GM18858 (cell line): ENCODE data around the gene HHATL.

Source experiments
- ATAC-seq: cut with Tn5 transposase; IDR thresholded peaks from one replicate; pipeline ENCODE4 v1.9.1; 2021; ENCODE audit not compliant: unreplicated experiment

The HHATL gene

DNA sequence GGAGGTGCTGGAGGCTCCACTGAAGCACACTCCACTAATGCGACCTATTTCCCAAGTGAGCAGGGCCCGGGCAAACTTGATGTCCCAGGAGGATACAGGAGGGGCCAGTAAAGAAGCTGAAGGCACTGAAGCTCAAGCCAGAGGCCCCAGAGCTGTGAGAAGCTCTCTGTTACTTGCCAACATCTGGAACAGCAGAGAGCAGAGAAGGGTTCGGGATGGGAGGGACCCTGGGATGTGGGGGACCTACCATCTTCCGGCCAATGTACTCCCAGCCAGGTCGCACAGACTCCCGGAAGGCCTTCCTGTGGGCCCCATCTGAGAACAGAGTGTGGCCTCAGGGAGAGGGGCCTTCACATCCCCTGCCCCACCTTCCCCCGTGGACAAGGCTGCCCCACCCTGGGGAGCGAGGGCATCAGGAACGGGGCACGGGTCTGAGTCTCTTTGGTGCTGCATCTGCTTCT lies 3.1 kb downstream of the HHATL start:
- ATAC-seq: no peak

DNA sequence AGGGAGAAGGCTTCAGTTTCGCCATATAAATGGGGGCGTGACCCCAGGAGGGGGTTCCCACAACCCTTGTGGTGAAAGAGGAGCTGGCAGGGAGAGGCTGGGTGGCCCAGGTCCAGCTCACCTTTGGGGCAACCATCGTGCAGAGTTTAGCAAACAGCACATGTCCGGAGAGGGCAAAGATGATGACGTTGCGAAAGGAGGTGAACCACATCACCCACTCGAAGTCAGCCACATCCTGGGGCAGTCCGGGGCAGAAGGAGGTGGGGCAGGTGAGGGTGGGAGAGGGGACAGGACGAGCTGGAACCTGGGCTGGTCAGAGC lies 3.7 kb downstream of the HHATL start:
- ATAC-seq: no peak

DNA sequence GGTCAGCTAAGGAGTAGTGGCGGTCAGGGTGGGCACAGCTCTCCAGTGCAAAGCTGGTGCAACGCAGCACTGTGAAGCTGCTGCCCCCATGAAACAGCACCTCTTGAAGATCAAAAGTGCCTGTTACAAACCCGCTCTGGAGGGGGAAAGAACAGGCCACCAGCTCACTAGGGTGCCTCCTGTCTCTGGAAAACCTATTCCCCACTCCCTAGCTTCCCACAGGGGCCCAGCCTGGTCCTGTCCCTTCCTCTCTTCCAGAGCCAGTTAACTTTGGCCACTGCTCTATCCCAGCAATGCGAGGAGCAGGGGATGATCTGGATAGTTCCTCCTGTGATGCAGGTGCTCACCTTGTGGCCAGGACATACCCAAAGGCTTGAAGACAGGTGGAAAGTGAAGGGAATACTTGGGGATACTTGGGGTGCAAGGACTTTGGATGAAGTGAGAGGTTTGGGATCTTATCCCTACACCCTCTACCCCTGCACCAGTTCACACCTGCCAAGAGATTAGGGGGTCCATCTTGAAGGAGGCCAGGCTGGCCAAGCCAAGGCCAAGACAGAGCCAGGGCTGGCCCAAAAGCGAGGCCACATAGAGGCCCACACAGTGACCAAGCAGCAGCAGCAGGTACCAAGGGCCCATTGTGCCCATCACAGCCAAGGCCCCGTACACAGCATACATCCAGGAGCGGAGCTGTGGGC lies 4.2 kb downstream of the HHATL start:
- no peak for ATAC-seq

DNA sequence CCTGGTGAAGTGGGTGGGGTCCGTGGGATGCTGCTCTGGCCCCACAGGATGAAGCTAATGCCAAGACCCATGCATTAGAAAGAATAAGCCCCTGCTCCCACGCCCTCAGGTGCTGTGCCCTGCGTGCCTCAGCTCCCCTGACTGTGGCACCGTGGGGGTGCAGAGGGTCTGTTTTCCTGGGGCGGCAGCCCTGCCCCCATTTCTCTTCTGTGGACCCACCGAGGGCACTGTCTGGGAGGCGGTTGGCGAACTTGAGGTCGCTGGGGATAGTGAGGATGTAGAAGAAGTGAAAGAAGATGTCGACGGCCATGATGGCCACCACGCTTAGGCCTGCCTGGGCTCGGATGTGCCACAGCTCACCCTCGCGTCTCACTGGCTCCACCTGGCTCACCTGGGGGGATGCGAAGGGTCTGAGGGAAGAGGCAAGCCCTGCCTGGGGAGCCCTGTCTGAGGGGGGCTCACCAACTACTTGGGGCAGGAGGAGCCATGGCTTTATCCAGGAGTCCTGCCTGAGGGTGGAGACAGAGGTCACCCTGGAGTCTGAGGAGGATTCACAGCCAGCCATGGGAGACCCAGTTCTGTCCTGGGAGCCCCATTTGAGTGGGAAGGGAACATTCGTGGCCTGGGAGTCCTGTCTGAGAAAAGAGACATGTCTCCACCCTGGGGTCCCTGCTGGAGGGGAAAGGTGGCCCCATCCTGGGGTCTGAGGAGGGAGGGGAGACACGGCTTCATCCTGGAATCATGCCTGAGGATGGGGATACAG lies 5.1 kb downstream of the HHATL start:
- ATAC-seq: no peak

DNA sequence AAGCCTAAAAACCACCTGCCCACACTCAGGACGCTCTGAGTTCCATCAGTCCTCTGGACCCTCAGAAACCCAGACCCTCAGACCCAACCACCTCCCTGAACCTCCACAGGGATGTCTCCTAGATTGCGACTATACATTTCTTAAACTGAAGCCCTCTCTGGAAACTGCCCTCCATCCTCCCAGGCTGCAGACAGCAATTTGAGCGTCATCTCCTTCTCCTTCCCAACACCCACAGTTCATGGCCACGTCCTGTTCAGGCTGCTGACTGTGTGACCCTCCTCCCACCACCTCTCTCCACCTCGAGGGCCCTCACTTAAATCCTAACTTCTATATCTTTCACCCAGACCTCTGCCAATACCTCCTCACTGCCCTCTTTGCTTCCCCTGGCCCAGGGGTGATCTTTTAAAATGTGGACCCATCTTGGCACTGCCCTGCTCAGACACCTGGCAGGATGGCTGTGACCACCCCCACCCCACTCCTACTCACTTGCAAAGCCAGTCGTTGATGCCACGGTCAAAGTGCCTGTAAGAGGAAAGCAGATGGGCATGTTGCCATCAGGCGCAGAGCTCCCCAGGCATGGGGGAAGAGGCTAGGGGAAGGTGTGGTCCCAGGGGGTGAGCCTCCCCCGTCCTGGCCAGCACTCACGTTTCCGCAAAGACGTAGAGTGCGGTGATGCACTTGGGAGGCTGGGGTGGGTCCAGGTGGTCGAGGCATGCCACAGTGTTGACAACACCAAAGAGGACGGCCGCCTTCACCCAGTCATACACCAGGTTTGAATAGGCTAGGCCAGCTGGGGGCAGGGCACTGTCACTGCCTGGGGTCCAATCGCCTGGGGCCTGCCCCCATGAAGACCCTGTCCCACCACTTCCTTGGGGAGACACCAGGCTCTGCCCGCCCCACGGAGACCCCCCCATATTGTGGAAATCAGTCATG lies 6.0 kb downstream of the HHATL start:
- no peak for ATAC-seq

DNA sequence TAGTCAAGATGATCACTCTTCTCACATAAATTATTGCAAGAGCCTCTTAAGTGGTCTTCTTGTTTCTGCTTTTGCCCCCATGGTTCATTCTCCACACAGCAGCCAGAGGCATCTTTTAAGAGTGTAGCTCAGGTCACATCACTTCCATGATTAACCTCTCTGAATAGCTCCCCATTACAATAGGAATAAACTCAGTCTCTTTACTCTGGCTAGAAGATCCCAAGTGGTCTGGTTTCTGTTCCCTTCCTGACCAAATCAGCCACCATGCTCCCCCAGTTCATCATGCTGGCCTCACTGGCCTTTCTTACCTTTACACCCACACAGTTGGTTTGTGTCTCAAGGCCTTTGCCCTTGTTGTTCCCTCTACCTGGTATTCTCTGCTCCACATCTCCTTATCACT lies 8.2 kb downstream of the HHATL start:
- no peak for ATAC-seq

DNA sequence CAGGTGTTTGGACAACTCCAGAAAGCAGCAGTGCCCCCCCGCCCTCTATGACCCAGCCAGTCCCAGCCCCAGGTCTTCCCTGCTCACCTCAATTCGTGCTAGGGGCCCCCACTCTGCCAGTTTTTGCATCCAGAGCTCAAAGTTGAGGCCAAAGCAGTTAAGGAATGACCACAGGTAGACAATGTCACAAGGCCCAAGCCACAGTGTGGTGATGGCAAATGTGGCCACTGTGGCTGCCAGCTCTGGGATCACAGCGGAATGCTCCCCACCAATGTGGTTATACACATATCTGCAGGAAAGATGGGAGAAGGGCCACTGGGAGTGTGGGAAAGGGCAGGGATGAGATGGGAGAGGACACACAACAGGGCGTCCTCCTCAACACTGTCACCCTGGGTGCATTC lies 9.1 kb downstream of the HHATL start:
- no peak for ATAC-seq

DNA sequence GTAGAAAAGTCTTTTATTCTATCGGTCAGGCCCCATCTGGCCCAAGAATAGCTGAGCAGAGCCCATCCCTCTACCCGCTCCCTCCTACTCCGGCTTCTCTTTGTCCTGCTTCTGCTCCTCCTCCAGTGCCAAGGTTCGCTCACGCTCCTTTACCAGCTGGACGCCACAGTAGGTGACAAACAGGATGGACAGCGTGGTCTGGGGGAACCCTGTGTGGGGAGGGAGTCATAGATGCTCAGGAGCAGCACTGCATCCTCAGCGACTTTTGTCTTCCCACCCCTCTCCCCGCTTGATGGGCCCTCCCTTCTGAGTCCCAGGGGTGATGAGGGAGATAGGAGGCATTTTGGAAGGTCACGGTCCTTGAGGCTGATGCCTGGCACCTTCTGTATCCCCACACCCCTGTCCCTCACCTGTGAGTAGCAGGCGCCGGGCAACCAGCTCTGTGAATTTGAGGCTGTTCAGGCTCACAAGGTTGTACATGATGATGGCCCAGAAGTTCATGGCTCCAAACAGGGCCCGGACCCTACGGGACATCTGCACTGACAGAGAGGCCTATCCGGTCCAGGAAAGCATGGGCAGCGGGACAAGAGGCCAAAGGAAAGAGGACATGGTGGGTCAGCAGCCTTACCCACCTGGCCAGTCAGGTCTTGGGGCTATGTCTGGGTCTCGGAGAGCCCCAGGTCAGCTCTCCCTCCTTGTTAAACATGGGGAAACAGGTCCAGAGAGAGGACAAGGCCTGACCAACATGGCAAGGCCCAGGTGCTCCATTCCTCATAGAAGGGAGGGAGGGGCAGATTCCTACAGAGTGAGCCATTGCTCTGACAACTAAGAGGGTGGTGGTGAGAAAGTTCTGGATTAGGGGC lies 9.7 kb downstream of the HHATL start:
- ATAC-seq: no peak

DNA sequence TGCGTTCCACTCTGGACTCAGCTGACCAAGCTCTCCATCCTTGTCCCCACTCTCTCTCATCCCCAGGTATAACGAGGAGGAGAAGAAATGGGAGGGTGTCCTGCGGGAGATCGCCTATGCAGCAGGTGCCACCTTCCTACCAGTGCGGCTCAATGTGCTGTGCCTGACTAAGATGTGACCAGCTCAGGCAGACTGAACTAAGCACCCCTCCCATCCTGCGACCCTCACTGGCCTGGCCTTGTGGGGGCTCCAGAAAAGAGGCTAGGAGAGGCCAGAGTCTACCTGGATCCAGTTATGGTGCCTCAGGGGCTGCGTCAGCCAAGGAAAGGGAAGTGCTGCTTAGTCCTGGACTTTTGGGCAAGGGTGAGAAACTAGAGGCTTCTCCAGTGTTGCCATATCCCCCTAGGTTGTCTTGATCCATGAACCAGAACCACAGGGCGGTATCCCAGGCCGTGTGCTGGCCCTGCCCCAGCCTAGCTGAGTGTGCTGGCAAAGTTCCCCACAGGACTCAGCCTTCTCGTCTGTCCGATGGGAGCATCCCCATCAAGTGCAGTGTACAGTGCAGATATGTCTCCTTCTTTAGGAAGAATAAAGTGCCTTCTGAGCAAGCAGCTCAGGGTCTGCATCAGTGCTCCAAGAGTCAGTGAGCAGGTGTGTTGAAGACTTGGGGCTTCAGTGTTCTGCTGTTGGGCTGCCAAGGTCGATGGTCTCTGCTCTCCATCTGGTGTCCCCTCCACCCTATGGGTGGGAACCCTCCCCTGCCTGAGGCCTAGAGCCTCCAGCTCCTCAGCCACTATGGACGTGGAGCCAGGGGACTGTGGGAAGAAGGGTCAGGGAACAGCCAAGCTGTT lies 10.6 kb downstream of the HHATL start:
- no peak for ATAC-seq

DNA sequence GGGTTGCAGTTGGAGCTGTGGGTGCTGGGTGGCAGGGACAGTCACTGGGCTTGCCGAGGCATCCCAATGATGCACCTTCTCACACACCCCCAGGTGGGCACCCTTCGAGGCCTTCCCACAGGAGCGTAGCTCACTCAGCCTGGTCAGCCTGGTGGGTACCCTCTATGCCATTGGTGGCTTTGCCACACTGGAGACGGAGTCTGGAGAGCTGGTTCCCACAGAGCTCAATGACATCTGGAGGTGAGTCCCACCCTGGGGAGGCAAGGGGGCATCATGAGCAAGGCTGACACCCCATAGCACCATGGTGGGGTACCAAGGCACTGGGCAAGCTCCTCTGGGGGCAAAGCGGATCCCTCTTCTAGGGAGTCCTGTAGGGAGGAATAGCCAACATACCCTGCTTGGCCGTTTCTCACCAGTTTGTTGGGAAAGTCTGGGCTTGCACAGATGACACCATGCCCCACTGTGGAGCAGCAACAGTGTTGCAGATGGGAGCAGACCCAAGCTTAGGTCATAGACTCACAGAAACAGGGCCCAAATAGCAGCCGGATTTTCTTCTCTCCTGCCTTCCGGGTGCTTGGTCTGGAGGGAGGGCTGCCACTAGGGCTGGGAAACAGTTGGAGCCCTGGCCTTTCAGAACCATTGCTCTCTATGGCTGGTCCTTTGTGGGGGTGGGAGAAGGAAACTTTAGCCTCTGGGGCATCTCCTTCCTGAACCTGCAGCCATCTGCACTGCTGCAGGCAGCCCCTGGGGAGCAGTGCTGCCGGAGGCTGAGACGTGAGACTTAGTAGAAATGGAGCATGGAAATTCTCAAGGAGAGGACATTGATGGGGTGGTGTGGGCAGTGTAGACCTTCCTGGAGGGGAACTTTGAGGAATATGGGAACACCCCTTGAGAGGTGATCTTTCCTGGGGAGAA lies 11.6 kb downstream of the HHATL start:
- ATAC-seq: no peak

DNA sequence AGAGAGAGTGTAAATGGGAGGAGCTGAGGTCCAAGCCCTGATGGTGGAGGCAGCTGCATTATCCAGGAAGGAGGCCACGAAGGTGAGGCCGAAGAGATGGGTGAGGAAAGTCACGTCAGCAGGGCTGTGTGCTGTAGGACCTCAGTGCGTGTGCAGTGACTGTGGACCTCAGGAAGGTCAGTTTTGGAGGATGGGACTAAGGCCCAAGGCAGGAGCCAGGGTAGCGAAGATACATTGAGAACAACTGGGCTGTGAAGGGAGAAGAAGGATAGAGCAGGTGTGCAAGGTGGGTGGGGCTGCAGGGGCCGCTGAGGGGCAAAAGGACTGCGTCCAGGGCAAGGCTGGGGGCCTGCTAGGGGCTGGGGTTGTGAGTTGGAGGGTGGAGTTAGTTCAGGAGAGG lies 12.4 kb downstream of the HHATL start:
- no peak for ATAC-seq

DNA sequence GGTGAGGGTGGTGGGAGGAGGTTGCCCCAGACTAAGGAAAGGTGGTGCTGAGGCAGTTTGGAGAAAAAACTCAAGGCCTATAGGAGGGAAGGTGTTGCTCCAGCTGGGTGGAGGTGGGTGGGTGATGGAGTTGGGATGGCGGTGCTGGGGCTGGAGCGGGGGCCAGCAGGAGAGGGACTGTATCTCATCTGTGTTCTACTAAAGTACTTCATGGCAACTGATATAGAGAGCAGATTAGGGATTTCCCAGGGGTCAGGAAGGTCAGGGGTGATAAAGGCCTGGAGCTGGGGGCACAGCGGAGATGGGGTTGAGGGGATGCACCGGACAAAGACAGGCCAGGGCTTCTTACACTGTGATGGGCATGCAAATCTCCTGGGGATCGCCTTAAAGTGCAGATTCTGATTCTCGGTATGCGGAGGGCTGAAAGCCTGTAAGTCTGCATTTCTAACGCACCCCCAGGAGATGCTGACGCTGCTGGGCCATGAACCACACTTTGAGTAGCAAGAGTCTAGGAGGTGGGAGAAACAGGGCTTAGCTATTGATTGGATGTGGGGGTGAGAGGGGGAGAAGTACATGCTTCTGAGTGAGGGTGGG lies 13.1 kb downstream of the HHATL start:
- no peak for ATAC-seq

DNA sequence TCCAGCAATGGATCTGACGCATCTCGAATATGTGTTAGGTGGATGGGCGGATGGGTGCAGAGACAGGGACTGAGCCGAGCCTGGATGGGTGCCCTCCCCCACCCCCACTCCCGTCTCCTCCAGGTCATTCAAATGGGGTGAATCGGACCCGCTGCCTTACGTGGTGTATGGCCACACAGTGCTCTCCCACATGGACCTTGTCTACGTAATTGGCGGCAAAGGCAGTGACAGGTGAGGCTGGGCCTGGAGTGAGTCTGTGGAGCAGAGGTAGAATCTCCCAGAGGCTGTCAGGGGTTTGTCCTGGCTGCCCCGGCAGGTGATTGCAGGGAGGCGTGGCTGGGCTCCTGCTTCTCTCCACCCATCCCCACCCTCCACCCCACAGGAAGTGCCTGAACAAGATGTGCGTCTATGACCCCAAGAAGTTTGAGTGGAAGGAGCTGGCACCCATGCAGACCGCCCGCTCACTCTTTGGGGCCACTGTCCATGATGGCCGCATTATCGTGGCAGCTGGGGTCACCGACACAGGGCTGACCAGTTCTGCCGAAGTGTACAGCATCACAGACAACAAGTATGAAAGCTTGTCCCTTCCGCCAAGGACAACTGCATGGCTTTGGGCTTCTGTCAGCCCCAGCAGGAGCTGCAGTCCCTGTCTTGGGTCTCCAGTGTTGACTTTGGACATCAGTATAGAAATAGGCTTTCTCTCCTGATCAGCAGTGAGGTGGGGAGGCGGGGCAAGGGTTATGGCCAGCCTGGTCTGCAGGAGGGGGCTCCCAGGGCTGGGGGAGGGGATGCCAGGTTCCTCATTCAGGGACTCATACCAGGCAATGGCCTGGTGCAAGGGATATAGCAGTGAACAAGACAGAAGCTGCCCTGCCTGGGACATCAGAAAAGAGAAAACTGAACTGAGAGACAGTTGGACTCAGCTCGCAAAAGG lies 13.8 kb downstream of the HHATL start:
- ATAC-seq: no peak

DNA sequence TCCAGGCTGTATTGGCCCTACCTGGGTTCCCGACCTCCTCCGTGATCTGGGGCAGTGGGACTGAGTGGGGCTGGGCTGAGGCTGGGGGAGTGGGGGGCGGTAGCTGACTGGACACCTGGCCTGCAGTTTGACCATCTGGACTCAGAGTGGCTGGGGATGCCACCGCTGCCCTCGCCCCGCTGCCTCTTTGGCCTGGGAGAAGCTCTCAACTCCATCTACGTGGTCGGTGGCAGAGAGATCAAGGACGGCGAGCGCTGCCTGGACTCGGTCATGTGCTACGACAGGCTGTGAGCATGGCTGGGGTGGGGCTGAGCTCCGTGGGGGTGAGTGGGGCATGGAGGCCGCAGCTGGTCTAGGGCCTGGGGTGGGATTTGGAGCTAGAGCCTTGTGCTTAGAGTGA lies 14.6 kb downstream of the HHATL start:
- no peak for ATAC-seq

DNA sequence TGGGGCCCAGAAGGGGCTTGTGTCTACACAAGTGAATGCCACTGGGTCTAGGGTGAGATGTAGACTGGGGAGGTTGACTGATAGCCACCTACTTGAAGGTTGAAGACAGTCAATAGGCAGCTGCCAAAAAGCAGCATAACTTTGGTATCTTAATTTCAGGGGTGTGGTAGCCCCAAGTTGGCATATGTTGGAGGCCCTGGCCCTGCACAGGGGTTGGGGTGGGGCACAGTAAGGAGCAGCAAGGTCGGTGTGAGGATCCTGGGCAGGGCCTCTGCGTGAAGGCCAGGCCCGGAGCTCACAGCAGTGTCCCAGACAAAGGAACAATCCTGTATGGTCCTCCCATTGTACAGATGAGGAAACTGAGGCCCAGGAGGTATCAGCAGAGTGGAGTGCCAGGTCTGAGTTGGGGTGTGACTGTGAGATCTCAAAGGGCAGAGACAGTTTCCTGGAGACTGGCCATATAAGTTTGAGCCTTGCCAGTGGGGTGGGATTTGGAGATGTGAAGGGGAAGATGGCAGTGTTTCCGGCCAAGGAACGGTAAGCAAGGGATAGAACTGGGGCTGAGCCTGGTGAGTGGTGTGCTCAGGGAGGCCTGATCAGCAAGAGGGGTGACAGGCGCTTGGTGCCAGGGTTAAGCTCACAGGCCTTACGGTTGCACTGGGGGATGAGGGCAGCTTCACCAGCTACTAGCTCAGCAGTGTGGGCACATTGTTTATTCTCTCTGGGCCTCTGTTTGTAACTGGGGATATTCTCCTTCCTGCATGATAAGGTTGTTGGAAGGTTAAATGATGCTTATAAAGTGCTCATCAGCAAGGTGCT lies 15.6 kb downstream of the HHATL start:
- ATAC-seq: no peak
